Measurements from ENCODE around the gene NUDCD3.

The NUDCD3 gene

GRCh38 chr7:44471850-44472249 is 18.6 kb downstream of the NUDCD3 start:
- TF ChIP-seq RARB (CRISPR knock-in tag; IDR thresholded peaks at IDR 0.05) (no peak), CREB5 (CRISPR knock-in tag; IDR thresholded peaks at IDR 0.05; ENCODE audit: low read depth) (no peak), ESRRG (CRISPR knock-in tag; IDR thresholded peaks at IDR 0.05) (no peak), ZNF565 (CRISPR knock-in tag; conservative IDR thresholded peaks at IDR 0.05; ENCODE audit: low read depth) (no peak), PATZ1 (CRISPR knock-in tag; IDR thresholded peaks at IDR 0.05; ENCODE audit: borderline replicate concordance) (no peak), BACH2 (CRISPR knock-in tag; IDR thresholded peaks at IDR 0.05; ENCODE audit: borderline replicate concordance) (no peak)
- no peak for ATAC-seq

GRCh38 chr7:44471436-44471835 is 19.0 kb downstream of the NUDCD3 start:
- TF ChIP-seq ZFP3 (CRISPR knock-in tag; IDR thresholded peaks at IDR 0.05) (no peak), TSHZ2 (CRISPR knock-in tag; IDR thresholded peaks at IDR 0.05) (no peak), ZNF8 (CRISPR knock-in tag; IDR thresholded peaks at IDR 0.05) (no peak), CREB5 (CRISPR knock-in tag; IDR thresholded peaks at IDR 0.05; ENCODE audit: low read depth) (no peak)
- ATAC-seq: no peak

- no peak for TF ChIP-seq ARNTL (CRISPR knock-in tag; IDR thresholded peaks at IDR 0.05; ENCODE audit: borderline replicate concordance, low read depth)
- TF ChIP-seq CSDC2 (CRISPR knock-in tag; IDR thresholded peaks at IDR 0.05): no peak
- TF ChIP-seq PATZ1 (CRISPR knock-in tag; IDR thresholded peaks at IDR 0.05; ENCODE audit: borderline replicate concordance): no peak
- no peak for TF ChIP-seq ESRRG (CRISPR knock-in tag; IDR thresholded peaks at IDR 0.05)
- no peak for TF ChIP-seq ZNF70 (CRISPR knock-in tag; IDR thresholded peaks at IDR 0.05)
- TF ChIP-seq TOX (CRISPR knock-in tag; IDR thresholded peaks at IDR 0.05; ENCODE audit: borderline replicate concordance): no peak
- no peak for TF ChIP-seq ZC3H10 (CRISPR knock-in tag; IDR thresholded peaks at IDR 0.05)
- TF ChIP-seq POU6F1 (CRISPR knock-in tag; IDR thresholded peaks at IDR 0.05; ENCODE audit: borderline replicate concordance, low read depth): no peak
- TF ChIP-seq ZNF565 (CRISPR knock-in tag; conservative IDR thresholded peaks at IDR 0.05; ENCODE audit: low read depth): no peak
- no peak for TF ChIP-seq SNAI2 (CRISPR knock-in tag; IDR thresholded peaks at IDR 0.05)
- no peak for TF ChIP-seq TCF4 (CRISPR knock-in tag; IDR thresholded peaks at IDR 0.05; ENCODE audit: borderline replicate concordance)
- TF ChIP-seq GLIS3 (CRISPR knock-in tag; IDR thresholded peaks at IDR 0.05): no peak
- no peak for TF ChIP-seq TSHZ2 (CRISPR knock-in tag; IDR thresholded peaks at IDR 0.05)
- no peak for TF ChIP-seq ZFP3 (CRISPR knock-in tag; IDR thresholded peaks at IDR 0.05)
- no peak for ATAC-seq
Measured at GRCh38 chr7:44470628-44471245, 19.7 kb downstream of the NUDCD3 start.

Measured in SK-N-SH treated with all-trans-retinoic acid at 6 μM for 48 hours (cell line).